Activated CD4-positive, CD25-positive, alpha-beta regulatory T cell treated with anti-CD3 and anti-CD28 coated beads, Interleukin-2, amount 50 U/mL, for 72 hours (primary cell): ENCODE measurements around the gene CDKN3.
"Not testable (repeated sequence)": the region's sequence is repeated elsewhere in the genome, so short reads cannot be mapped to it uniquely, and the experiment has no call there.

Source experiments
- DNase-seq: peaks from one replicate; pipeline ENCODE4 v3.0.0; 2021

Gene CDKN3

GRCh38 chr14:54370323-54371198 lies 26.2 kb upstream of the CDKN3 start:
- DNase-seq = no peak

GRCh38 chr14:54374117-54374884 lies 22.5 kb upstream of the CDKN3 start:
- DNase-seq = no peak

- no peak for DNase-seq
These were observed 19.3 kb upstream of the CDKN3 start for GRCh38 chr14:54377501-54377900.

DNA sequence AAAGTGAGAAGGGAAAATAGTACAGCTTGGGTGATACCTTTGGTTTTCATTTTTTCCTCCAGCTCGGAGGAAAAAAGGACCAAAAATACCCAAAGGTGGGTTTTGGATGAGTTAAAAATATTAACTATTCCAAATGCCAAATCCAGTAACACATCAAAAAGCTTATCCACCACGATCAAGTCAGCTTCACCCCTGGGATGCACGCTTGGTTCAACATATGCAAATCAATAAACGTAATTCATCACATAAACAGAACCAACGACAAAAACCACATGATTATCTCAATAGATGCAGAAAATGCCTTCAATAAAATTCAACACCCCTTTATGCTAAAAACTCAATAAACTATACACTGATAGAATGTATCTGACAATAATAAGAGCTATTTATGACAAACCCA lies 17.9 kb upstream of the CDKN3 start:
- DNase-seq = not testable (repeated sequence)

DNA sequence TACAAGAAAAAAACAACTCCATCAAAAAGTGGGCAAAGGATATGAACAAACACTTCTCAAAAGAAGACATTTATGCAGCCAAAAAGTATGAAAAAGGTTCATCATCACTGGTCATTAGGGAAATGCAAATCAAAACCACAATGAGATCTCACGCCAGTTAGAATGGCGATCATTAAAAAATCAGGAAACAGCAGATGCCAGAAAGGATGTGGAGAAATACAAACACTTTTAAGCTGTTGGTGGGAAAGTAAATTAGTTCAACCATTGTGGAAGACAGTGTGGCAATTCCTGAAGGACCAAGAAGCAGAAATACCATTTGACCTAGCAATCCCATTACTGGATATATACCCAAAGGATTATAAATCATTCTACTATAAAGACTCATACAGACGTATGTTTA lies 16.2 kb upstream of the CDKN3 start:
- not testable (repeated sequence) for DNase-seq

GRCh38 chr14:54381821-54382220 lies 15.0 kb upstream of the CDKN3 start:
- no peak for DNase-seq

GRCh38 chr14:54383835-54384234 lies 13.0 kb upstream of the CDKN3 start:
- DNase-seq = no peak

DNA sequence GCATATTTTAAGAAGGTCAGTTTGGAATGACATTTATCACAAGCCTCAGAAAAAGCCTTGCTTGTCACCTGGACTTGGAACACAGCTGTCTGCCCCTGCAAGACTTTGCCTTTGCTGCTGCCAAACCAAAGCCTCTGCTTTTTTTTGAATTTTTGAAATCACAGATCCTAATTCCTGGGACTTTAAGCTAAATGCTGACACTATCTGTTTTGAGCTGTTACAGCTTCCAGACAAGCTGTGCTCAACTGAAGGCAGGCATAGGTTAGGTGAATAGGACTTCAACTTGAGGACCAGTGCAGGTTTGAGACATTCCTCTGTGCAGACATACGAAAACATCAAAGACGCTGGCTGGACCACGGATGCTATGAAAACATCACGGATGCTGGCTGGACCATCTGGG lies 11.3 kb upstream of the CDKN3 start:
- DNase-seq = no peak

DNA sequence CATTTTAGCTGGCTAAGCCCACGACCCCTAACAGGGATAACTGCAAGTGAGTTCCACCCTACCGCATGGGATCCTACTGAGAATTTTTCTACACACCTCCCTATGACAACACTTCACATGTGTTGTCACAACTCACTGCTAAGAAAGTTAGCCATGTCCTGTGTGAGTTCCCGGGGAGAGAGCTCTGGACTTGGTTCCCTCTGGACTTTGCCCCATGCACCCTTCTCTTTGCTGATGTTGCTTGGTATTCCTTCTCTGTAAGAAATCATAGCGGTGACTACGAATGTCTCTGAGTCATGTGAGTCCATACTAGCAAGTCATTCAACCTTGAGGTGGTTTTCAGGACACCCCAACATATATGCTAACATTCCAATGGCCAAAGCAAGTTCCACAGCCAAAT lies 9.5 kb upstream of the CDKN3 start:
- no peak for DNase-seq

DNA sequence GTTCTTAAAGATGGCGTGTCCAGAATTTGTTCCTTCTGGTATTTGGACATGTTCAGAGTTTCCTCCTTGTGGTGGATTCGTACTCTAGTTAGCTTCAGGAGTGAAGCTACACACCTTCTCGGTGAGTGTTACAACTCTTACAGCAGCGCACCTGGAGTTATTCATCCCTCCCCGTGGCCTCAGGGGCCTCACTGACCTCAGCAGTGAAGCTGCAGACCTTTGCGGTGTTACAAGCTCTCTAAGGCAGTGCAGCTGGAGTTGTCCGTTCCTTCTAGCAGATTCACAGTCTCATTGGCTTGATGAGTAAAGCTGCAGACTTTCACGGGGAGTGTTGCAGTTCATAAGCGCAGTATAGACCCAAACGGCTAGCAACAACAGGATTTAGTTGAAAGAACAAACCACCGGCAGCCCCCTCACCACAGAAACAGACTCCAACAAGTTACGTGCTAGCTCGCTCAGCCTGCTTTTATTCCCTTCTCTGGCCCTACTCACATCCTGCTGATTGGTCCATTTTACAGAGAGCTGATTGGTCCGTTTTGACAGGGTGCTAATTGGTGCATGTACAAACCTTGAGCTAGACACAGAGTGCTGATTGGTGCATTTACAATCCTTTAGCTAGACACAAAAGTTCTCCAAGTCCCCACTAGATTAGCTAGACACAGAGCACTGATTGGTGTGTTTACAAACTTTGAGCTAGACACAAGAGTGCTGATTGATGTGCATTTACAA lies 4.5 kb upstream of the CDKN3 start:
- no peak for DNase-seq

DNA sequence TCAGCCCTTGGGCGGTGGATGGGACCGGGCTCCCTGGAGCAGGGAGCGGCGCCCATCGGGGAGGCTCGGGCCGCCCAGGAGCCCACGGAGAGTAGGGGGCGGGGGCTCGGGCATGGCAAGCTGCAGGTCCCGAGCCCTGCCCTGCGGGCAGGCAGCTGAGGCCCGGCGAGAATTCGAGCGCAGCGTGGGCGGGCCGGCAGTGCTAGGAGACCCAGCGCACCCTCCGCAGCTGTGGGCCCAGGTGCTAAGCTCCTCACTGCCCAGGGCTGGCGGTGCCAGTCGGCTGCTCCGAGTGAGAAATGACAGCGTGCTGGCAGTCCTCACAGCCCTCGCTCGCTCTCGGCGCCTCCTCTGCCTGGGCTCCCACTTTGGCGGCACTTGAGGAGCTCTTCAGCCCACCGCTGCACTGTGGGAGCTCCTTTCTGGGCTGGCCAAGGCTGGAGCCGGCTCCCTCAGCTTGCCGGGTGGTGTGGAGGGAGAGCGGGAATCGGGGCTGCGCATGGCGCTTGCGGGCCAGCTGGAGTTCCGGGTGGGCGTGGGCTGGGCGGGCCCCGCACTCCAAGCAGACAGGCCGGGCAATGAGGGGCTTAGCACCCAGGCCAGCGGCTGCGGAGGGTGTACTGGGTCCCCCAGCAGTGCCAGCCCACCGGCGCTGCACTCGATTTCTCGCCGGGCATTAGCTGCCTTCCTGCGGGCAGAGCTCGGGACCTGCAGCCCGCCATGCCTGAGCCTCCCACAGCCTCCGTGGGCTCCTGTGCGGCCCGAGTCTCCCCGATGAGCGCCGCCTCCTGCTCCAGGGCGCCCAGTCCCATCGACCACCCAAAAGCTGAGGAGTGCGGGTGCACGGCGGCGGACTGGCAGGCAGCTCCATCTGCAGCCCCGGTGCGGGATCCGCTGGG lies 3.6 kb upstream of the CDKN3 start:
- not testable (repeated sequence) for DNase-seq

DNA sequence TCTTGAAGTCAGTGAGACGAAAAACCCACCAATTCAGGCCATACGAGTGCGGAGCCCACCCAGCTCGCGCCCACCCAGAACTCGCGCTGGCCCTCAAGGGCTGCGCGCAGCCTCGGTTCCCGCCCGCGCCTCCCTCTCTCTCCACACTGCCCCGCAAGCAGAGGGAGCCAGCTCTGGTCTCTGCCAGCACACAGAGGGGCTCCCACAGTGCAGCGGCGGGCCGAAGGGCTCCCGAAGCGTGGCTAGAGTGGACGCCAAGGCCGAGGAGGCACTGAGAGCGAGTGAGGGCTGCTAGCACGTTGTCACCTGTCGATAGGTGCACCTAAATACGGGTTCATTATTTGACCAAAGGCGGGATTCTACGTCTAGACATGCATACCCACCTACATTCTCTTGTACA lies 2.2 kb upstream of the CDKN3 start:
- no peak for DNase-seq

- no peak for DNase-seq
These were observed 1.5 kb upstream of the CDKN3 start for GRCh38 chr14:54395284-54395683.

DNA sequence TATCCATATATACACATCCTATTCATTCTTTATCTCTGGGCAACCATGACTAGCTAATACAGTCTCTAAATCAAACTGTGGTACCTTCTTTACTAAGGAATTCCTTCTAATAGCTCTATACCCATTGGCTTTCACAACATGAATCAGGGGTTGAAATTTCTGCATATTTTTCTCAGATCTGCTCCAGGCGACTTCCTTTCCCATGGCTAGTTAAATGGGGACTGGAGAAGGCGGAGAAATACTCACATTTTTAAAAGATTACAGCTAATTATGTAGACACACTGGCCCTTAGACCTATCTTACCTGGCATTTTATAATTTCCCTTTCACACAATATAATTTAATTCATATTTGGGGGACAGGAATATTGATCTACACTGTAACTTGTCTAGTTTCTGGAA lies 1.1 kb upstream of the CDKN3 start:
- DNase-seq = no peak

DNA sequence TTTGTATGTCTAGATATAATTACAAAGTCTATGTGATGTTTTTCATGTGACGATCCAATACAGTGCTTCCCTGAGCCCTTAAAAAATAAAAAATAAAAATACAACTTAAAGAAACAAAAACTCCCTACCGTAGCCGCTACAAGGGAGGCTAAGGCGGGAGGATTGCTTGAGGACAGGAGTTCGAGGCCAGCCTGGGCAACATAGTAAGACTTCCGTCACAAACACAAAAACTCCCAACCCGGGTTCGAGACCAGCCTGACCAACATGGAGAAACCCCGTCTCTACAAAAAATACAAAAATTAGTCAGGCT lies 669 bp upstream of the CDKN3 start:
- no peak for DNase-seq

DNA sequence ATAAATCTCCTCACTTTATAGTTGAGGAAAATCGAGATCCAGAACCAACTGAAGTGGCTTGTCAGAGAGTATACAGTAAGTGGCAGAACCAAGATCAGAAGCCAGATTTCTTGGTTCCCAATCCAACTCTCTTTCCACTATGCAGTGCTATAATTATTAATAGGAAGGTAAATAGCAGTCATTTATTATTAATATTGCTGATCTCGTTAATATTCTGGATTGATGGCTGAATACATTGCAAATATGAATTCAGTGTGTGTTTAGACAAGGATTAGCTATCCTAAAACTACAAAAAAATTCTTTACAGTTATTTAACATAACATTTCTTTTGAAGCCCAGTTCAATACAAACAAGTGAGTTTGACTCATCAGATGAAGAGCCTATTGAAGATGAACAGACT lies 2.8 kb downstream of the CDKN3 start:
- no peak for DNase-seq

- DNase-seq = not testable (repeated sequence)
These were observed 6.7 kb downstream of the CDKN3 start for GRCh38 chr14:54403401-54404005.

DNA sequence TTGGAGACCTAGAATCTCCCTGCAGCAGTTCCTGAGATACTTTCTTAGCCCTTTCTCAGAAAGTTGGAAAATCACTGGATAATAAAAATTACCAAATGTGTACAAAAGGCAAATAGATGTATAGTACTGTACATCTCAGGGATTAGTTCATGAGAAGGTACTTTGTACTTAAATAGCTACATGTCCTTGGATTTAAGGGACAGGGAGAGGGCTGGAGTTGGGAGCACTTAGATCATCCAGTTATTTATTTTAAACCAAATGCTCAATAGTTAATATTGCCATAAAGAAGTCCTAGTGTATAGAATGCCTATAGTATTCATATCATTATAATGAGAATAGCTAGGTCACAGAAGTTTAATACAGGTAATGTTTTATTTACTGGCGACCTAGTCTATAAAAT lies 13.4 kb downstream of the CDKN3 start:
- no peak for DNase-seq

DNA sequence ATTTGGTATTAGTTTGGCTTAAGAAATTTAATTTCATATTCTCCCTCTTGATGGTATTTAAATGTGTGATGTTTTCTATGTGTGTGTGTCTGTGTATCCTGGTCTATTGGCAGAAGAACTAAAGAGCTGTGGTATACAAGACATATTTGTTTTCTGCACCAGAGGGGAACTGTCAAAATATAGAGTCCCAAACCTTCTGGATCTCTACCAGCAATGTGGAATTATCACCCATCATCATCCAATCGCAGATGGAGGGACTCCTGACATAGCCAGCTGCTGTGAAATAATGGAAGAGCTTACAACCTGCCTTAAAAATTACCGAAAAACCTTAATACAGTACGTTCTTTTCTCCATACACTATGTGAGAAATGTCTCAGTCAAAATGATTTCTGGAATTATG lies 14.6 kb downstream of the CDKN3 start:
- no peak for DNase-seq

DNA sequence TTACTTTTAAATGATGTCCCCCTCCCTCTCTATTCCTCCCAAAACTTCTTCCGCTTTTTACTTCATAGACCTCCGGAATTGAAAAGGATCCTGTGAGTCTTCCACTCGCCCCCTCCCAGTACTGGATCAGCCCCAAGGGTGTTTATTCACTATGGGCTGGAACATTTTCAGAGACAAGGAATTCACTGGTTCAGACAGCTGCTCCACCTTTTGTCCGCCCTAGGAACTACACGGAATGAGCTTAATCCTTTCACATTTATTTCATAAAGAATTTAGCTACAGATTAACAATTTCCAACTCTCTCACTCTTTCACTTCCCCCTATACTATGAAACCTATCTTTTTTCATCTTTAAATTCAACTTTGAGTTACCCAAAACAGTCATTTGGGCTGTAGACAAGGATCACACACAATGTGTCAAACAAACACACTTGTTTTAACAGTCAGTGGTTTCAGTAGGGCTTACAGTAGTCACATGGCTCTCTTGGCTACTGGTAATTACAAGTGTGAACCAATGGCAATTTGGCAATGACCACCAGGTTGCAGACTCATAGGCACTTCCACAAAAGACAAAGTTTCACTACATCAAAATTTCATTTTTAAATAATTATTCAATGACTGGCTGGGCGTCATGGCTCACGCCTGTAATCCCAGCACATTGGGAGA lies 23.8 kb downstream of the CDKN3 start:
- no peak for DNase-seq

DNA sequence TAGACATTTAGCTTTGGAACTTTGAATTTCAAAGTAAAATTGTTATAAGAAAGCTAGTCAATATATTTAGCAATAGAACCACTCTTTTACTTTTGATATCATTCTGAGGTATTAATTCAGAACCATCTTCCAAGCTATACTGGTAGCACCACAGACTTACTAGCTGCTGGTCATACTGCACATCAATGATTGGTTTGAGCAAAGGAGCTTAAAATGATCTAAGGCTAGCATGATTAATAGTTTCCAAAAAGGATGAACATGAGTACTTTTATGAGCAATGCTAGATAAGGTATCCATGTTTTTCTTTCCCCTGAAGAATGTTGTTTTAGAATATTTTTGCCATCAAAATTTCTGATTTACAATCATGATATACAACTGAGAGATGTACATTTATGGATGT lies 27.2 kb downstream of the CDKN3 start:
- DNase-seq = no peak

- no peak for DNase-seq
These were observed 27.7 kb downstream of the CDKN3 start for GRCh38 chr14:54424479-54424901.
